ENCODE data around the gene ARID2. TPM values are rescaled to one million over a fixed set of nuclear protein-coding genes. Genes with fewer than 3 reads are reported as not detected.

The ARID2 gene
- total and polyA plus RNA-seq, 10 of the 15 experiments (the other 5 are each of a cell fraction or from before 2014, with no cell fraction given), result 9.2 to 29.8 (median 20.3) TPM

- peak overlapping the region; percentile 93 for H3K4me3 ChIP-seq
- peak overlapping the region; percentile 73 for H3K4me2 ChIP-seq (ENCODE audit: control insufficient read depth, insufficient read depth)
- H3K79me2 ChIP-seq (ENCODE audit: control insufficient read depth, insufficient read depth, low read length), result peaks cover 72% of the 10 kb centered on the region
- peak; percentile 70 for ATAC-seq
- peak overlapping the region; percentile 100 for H3K9ac ChIP-seq (ENCODE audit: control insufficient read depth, insufficient read depth, low read length)
- H2AFZ ChIP-seq (ENCODE audit: control insufficient read depth, low read depth, low read length), result peak overlapping the region; percentile 94
- H3K4me1 ChIP-seq (ENCODE audit: control insufficient read depth, insufficient read depth, low read length), result no peaks in the 10 kb centered on the region
- CTCF ChIA-PET, result interaction anchor here (0.7 to 7.7 kb wide), 12 partner anchors 10 to 512 kb away, joined by 3 to 109 read pairs (median 5); no protein-coding TSS in a partner anchor
- no peaks in the 10 kb centered on the region for H3K9me3 ChIP-seq (replicated peaks; ENCODE audit: control insufficient read depth, insufficient read depth, low read length)
- H3K27ac ChIP-seq (ENCODE audit: control insufficient read depth, insufficient read depth), result peak overlapping the region; percentile 95
- peak; percentile 91 for DNase-seq (ENCODE audit: low read depth, low spot score)
- no TSS peak for BruUV-seq (replicated peaks)
- no peaks in the 10 kb centered on the region for H3K36me3 ChIP-seq (ENCODE audit: control insufficient read depth in 2 of 2, insufficient read depth in 2 of 2, low read length in 1 of 2)
- RAD21 ChIA-PET (ENCODE audit: unreplicated experiment), result interaction anchor here (1.0 to 7.1 kb wide), 8 partner anchors 15 to 512 kb away, joined by 3 to 79 read pairs (median 5); partner anchors contain the start of genes ANO6 and SCAF11
- intact Hi-C loops (cut with micrococcal nuclease; ENCODE audit: unreplicated experiment), result loop anchor here (2.0 to 10.0 kb wide), 4 partner anchors 59 to 540 kb away; partner anchors contain the start of genes ANO6 and SLC38A1
- peak; percentile 95 for FAIRE-seq
- H3K27me3 ChIP-seq (replicated peaks in 1 of 2; ENCODE audit: control insufficient read depth in 2 of 2, insufficient read depth in 2 of 2, low read length in 1 of 2), result no peaks in the 10 kb centered on the region
- SMC1A ChIA-PET (ENCODE audit: uncharacterized antibody, unreplicated experiment), result interaction anchor here (1.3 to 5.5 kb wide), 6 partner anchors 15 to 512 kb away, joined by 3 to 32 read pairs (median 4); partner anchors contain the start of gene ANO6
- WGBS (ENCODE audit: insufficient coverage, insufficient replicate concordance, low lambda C conversion rate, missing lambda C conversion rate), result under 1% methylated on average over 45 of the region's 45 CpGs
- in situ Hi-C loops (cut with MboI), result no loop called here
- no peaks in the 10 kb centered on the region for H4K20me1 ChIP-seq (ENCODE audit: control insufficient read depth, insufficient read depth)
- POLR2A ChIA-PET, result interaction anchor here (1.1 to 2.4 kb wide), 4 partner anchors 59 to 264 kb away, joined by 3 to 9 read pairs (median 4); no protein-coding TSS in a partner anchor
- TF ChIP-seq EP300 (IDR thresholded peaks at IDR 0.05; ENCODE audit: borderline replicate concordance in 1 of 2, control insufficient read depth in 1 of 2, low read depth in 2 of 2, low read length in 2 of 2) (peak; percentile 52 to 77; a peak in 3 of 4 replicates), CUX1 (IDR thresholded peaks at IDR 0.05; ENCODE audit: insufficient replicate concordance, low read depth, low read length) (no peak), LARP7 (IDR thresholded peaks at IDR 0.05) (peak; percentile 69), IKZF1 (conservative IDR thresholded peaks at IDR 0.05) (peak; percentile 92), STAT3 (IDR thresholded peaks at IDR 0.05; ENCODE audit: low read depth, low read length) (no peak), SMAD1 (IDR thresholded peaks at IDR 0.05; ENCODE audit: low read depth, partially characterized antibody) (no peak), E2F8 (IDR thresholded peaks at IDR 0.05; ENCODE audit: low read depth, partially characterized antibody) (no peak), BMI1 (IDR thresholded peaks at IDR 0.05; ENCODE audit: borderline replicate concordance) (no peak), SIX5 (IDR thresholded peaks at IDR 0.05; ENCODE audit: low read depth, low read length, severe bottlenecking) (no peak), MEF2B (IDR thresholded peaks at IDR 0.05; ENCODE audit: partially characterized antibody, poor library complexity, severe bottlenecking) (peak; percentile 68), RB1 (IDR thresholded peaks at IDR 0.05; ENCODE audit: borderline replicate concordance) (peak; percentile 49; the same call in 1 of the 2 replicates), JUNB (IDR thresholded peaks at IDR 0.05) (peak; percentile 100), BRCA1 (IDR thresholded peaks at IDR 0.05; ENCODE audit: low read depth, low read length) (no peak), MEF2A (IDR thresholded peaks at IDR 0.05; ENCODE audit: insufficient read depth, low read depth, low read length) (peak; percentile 77; the same call in 1 of the 2 replicates), ZZZ3 (IDR thresholded peaks at IDR 0.05; ENCODE audit: control insufficient read depth, insufficient read length, low read depth) (no peak)
Observed at GRCh38 chr12:45727301-45727979, 2.1 kb upstream of the ARID2 start.
